GM18909 (cell line): ENCODE results near the gene MRPL45.

Experiments used
- ATAC-seq: cut with Tn5 transposase; IDR thresholded peaks from one replicate; pipeline ENCODE4 v1.9.1; 2021; ENCODE audit warnings: mild to moderate bottlenecking; ENCODE audit not compliant: unreplicated experiment, poor library complexity

The MRPL45 gene

GRCh38 chr17:38343608-38344419 is 46.8 kb downstream of the MRPL45 start, which contains the start of gene GPR179:
Gene GPR179, minus strand, starts transcription at chr17:38343956. Its CDS starts 167 bp downstream, at chr17:38343789.
- ATAC-seq, result no peak

GRCh38 chr17:38344420-38344745 is 47.4 kb downstream of the MRPL45 start:
- no peak for ATAC-seq

GRCh38 chr17:38345743-38346142 is 48.8 kb downstream of the MRPL45 start:
- ATAC-seq, result no peak

- no peak for ATAC-seq
Observed at GRCh38 chr17:38349097-38349730, 52.2 kb downstream of the MRPL45 start.

GRCh38 chr17:38350035-38350434 is 53.1 kb downstream of the MRPL45 start:
- ATAC-seq, result no peak

GRCh38 chr17:38351412-38352222 is 54.6 kb downstream of the MRPL45 start, which contains the start of gene SOCS7:
Gene SOCS7, plus strand, starts transcription at chr17:38351844. Its CDS starts 209 bp downstream, at chr17:38352053.
- peak; percentile 83 for ATAC-seq

- ATAC-seq, result peak; percentile 24
Observed at GRCh38 chr17:38352245-38353085, 55.5 kb downstream of the MRPL45 start.

GRCh38 chr17:38353086-38353604 is 56.2 kb downstream of the MRPL45 start:
- no peak for ATAC-seq

GRCh38 chr17:38353668-38354067 is 56.7 kb downstream of the MRPL45 start:
- no peak for ATAC-seq

- no peak for ATAC-seq
Observed at GRCh38 chr17:38354466-38354865, 57.5 kb downstream of the MRPL45 start.

- ATAC-seq, result no peak
Observed at GRCh38 chr17:38355251-38355650, 58.3 kb downstream of the MRPL45 start.

- ATAC-seq, result no peak
Observed at GRCh38 chr17:38357486-38358123, 60.6 kb downstream of the MRPL45 start.

GRCh38 chr17:38358586-38359513 is 61.9 kb downstream of the MRPL45 start:
- ATAC-seq, result no peak

GRCh38 chr17:38361694-38362465 is 64.9 kb downstream of the MRPL45 start:
- no peak for ATAC-seq

- no peak for ATAC-seq
Observed at GRCh38 chr17:38363016-38363415, 66.0 kb downstream of the MRPL45 start.

GRCh38 chr17:38364741-38365140 is 67.8 kb downstream of the MRPL45 start:
- ATAC-seq, result no peak

GRCh38 chr17:38369124-38369886 is 72.3 kb downstream of the MRPL45 start:
- no peak for ATAC-seq
